T-helper 2 cell treated with Interferon-gamma antibody and Interleukin-4, amounts not matched to agents 100 ng/mL and 5 ng/mL, for 36 hours (primary cell): Measurements from ENCODE around the gene UNC119. TPM values are rescaled to one million over a fixed set of nuclear protein-coding genes. Genes with fewer than 3 reads are reported as not detected.
"Not testable (repeated sequence)": the region's sequence is repeated elsewhere in the genome, so short reads cannot be mapped to it uniquely, and the experiment has no call there.

Experiments
- intact Hi-C: fragments of 100-400 bp; cut with micrococcal nuclease; formaldehyde crosslinking; loops from one replicate; pipeline ENCODE4 v1.15.1; 2023
- total RNA-seq: library from RNA; stranded (reverse); gene quantifications from 2 replicates; pipeline ENCODE4 v1.2.3, GENCODE V29; 2022

Gene UNC119
- total RNA-seq, 1 donor from 2014 or later: 47.8 TPM

DNA sequence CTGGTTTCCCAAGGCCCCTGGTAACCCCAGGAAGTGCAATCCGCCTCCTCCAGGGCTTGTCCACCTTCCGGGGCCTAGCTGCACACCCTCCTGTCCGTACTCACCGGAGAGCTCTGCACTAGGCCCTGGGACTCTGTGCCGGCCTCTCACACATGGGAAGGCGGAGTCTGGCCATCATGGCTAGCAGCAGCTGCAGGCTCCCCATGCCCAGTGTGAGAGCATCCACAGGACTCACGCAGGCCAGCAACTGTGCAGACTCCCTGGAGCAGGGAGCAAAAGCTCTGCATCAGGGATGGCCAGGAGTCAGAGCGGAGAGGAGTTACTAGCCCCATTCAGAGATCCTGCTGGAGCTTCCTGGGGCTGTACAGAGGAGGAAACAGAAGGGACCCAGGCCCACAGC, 26.0 kb downstream of the UNC119 start:
- intact Hi-C loops: no loop called here

DNA sequence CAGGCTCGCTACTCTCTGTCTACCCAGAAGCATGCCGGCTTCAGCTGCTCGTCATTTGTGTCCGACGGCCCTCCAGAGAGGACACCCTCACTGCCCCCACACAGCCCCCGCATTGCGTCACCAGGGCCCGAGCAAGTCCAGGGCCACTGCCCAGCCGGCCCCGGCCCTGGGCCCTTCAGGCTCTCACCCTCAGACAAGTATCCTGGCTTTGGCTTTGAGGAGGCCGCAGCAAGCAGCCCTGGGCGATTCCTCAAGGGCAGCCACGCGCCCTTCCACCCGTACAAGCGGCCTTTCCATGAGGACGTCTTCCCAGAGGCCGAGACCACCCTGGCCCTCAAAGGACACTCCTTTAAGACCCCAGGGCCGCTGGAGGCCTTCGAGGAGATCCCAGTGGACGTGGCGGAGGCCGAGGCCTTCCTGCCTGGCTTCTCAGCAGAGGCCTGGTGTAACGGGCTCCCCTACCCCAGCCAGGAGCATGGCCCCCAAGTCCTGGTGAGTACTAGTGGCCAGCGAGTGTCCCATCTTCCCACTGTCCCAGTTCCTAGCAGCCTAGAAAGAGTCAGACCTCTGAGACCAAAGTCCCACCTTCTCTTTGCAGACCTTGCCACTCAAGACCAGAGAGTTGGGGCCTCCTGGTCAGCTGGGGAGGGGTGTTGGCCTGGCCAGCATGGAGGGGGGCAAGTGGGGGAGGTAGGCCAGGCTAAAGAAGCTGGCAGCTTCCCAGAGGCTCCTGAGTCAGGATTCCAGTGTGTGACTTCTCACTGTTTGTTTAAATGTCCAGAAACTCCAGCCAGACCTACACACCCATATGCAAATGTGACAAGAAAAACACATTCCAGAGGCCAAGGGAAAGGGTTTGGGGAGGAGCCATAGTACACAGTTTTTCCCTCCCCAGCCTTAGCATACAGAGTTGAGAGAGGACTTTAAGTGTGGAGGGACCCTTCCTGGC, 27.7 kb downstream of the UNC119 start:
- intact Hi-C loops: no loop called here

- intact Hi-C loops: no loop called here
These were observed 28.5 kb downstream of the UNC119 start for GRCh38 chr17:28523876-28524275.

- intact Hi-C loops: no loop called here
These were observed 29.2 kb downstream of the UNC119 start for GRCh38 chr17:28523186-28523585.

GRCh38 chr17:28522281-28522680, 30.1 kb downstream of the UNC119 start:
- intact Hi-C loops: not testable (repeated sequence)

- intact Hi-C loops: no loop called here
These were observed 30.9 kb downstream of the UNC119 start for GRCh38 chr17:28521311-28522085.

GRCh38 chr17:28520687-28521086, 31.7 kb downstream of the UNC119 start:
- intact Hi-C loops: no loop called here

- intact Hi-C loops: no loop called here
These were observed 33.2 kb downstream of the UNC119 start for GRCh38 chr17:28519236-28519635.

- intact Hi-C loops: no loop called here
These were observed 33.8 kb downstream of the UNC119 start for GRCh38 chr17:28518578-28518977.

GRCh38 chr17:28518132-28518531, 34.3 kb downstream of the UNC119 start:
- intact Hi-C loops: no loop called here

GRCh38 chr17:28515518-28515917, 36.9 kb downstream of the UNC119 start:
- intact Hi-C loops: no loop called here

GRCh38 chr17:28514561-28515002, 37.8 kb downstream of the UNC119 start:
- intact Hi-C loops: no loop called here

GRCh38 chr17:28513476-28513875, 38.9 kb downstream of the UNC119 start:
- intact Hi-C loops: no loop called here

GRCh38 chr17:28511858-28512461, 40.5 kb downstream of the UNC119 start:
- intact Hi-C loops: no loop called here

- intact Hi-C loops: no loop called here
These were observed 42.6 kb downstream of the UNC119 start for GRCh38 chr17:28509789-28510188.

GRCh38 chr17:28508211-28508724, 44.2 kb downstream of the UNC119 start:
- intact Hi-C loops: no loop called here

DNA sequence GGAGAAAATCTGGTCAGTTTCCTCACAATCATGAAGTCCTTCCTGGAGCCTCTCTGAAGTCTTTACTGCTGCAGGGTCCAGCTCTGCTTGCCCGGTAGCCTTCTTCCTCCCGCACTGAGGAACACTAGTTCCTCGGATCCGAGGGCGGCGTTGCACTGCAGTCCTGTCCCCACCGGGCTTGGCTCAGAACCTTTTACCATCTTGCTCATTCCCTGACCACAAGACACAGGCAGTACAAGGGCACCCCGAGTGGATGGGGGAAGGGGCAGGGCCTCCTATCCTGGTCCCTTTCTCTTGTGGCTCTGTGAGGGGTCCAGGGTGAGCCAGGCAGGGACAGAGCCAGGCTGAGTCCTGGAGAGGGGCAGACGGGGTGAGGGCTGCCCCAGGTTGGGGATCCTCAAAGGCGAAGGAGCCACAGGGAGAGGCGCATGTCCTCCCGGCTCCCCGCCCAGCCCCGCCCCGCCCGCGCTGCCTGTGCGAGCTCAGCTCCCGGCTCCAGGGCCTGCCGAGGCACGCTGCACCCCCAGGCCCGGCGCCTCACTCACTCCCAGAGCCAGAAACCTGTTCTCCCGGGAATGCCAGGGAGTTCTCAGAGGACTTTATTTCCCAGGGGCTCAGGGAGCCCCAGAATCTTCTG, 44.7 kb downstream of the UNC119 start:
- intact Hi-C loops: no loop called here

DNA sequence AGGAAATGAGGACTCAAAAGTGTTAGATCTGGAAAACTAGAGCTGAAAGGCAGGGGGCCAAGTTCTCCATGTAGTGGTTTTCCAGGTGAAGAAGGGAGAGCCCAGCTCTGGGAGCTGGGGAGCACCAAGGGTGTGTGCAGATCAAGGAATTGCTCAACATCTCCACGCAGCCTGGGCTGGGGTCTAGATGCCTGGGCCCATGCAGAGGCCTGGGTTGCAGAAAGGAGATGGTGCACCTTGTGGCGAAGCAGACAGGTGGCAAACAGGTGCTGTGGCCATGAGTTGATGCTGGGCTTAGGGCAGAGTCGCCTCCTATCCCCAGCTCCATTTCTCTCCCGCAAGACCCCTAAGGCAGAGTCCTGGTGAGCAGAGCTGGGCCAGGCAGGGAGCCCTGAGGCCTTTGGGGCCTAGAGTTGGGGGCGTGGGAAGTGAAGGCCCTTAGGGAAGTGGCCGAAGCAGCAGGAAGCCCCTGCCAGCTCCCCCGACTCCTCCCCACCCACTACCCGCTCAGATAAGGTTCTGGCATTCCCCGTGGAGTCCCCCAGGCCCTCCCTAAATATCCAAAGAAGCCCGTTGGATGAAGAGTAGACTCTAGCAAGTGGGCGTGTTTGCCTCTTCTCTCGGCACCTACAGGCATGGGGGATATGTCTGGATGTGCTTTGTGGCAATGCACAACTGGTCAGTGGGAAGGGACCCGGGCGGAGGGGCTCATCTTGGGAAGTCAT, 45.5 kb downstream of the UNC119 start:
- intact Hi-C loops: no loop called here

GRCh38 chr17:28505986-28506665, 46.3 kb downstream of the UNC119 start, which contains the start of gene FOXN1:
TSS of gene FOXN1 (plus strand) at chr17:28506348. CDS start at chr17:28523970, 17,622 bp downstream.
- intact Hi-C loops: no loop called here

GRCh38 chr17:28503420-28503819, 49.0 kb downstream of the UNC119 start:
- intact Hi-C loops: no loop called here
